ENCODE results near the gene TPO. TPM values are rescaled to one million over a fixed set of nuclear protein-coding genes. Genes with fewer than 3 reads are reported as not detected.
A peak's percentile ranks its signal among the peaks of the same experiment; 100 is the strongest.

TPO gene
- total RNA-seq, 1 experiment from 2014 or later, result not detected

DNA sequence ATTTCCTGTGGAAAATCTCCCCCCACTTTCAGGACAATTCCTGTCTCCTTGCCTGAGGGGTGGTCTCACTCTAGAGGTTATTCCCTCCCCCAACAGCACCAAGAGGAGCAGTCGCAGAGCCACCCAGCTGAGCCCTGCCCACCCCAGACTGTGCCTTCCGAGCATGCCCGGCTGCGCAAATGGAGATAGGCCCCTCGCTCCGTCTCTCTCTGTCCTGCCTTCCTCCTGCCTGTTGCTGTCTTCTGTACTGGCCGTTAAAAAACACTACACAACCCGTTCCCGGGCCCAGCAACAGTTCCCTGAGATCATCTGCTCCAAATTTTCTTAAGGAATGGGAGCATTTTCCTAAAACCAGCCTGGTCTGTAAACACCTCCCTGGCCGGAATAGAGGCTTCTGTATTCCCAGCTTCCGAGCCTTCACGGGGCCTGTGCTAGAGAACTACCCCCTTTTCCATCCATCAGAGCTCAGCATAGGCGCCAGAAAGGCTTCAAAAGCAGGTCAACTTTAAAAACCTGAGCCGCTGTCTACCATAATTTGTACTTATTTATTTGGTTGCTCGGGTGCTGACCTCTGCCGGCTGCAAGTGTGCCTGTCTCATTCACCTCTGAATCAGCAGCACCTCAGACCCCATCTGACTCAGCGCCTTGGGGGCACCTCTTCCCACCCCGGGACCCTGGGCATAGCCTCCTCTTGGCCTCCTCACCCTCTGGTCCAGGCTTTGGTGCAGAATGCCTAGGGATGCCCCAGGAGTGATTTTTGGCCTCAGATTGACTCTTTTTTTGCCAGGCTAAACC lies 171.6 kb downstream of the TPO start:
- ChIA-PET CTCF (interaction anchor here (0.6 to 1.7 kb wide), 2 partner anchors 33 to 59 kb away, joined by 4 to 5 read pairs; no protein-coding TSS in a partner anchor), POLR2A (ENCODE audit: unreplicated experiment) (no interaction called here)
- no peak; the same call in 1 of the 2 replicates for TF ChIP-seq CTCF (conservative IDR thresholded peaks at IDR 0.05)
- TF ChIP-seq EZH2 (IDR thresholded peaks at IDR 0.05; ENCODE audit: low read depth), result no peak
- H3F3A ChIP-seq (ENCODE audit: insufficient read depth, low read depth), result peaks cover 24% of the 10 kb centered on the region
- H3K36me3 ChIP-seq (ENCODE audit: low read depth), result no peaks in the 10 kb centered on the region
- H3K27ac ChIP-seq, result 0 out of 2 replicates have a peak overlapping the region, but pooled peaks have one; percentile 78
- no TSS peak for BruUV-seq (replicated peaks)
- peaks cover 20% of the 10 kb centered on the region for H3K27me3 ChIP-seq (ENCODE audit: insufficient read depth, low read depth)
- H3K79me2 ChIP-seq (ENCODE audit: low read depth), result no peaks in the 10 kb centered on the region
- H3K4me2 ChIP-seq, result peak overlapping the region; percentile 82
- peaks cover 23% of the 10 kb centered on the region for H3K4me1 ChIP-seq (replicated peaks; ENCODE audit: insufficient read depth)
- H3K9me3 ChIP-seq (ENCODE audit: insufficient read depth, low read depth), result no peaks in the 10 kb centered on the region
- intact Hi-C loops (cut with micrococcal nuclease; ENCODE audit: unreplicated experiment), result loop anchor here (5.0 kb wide), 1 partner anchor 157 kb away; the partner anchor contains the start of gene PXDN
- H3K4me3 ChIP-seq, result no peak overlapping the region
- no peak overlapping the region for H2AFZ ChIP-seq
- peak; percentile 23 to 50 for DNase-seq
- no peaks in the 10 kb centered on the region; the same call in 1 of the 2 replicates for H4K20me1 ChIP-seq (ENCODE audit: insufficient read depth)
- H3K9me2 ChIP-seq (ENCODE audit: insufficient read depth), result no peaks in the 10 kb centered on the region

GRCh38 chr2:1585635-1586034 lies 172.4 kb downstream of the TPO start:
- ChIA-PET CTCF (interaction anchor here (1.5 to 1.7 kb wide), 2 partner anchors 34 to 40 kb away, joined by 5 to 6 read pairs; no protein-coding TSS in a partner anchor), POLR2A (ENCODE audit: unreplicated experiment) (no interaction called here)
- no peaks in the 10 kb centered on the region; the same call in 1 of the 2 replicates for H4K20me1 ChIP-seq (ENCODE audit: insufficient read depth)
- H3K4me3 ChIP-seq, result no peak overlapping the region
- no peak overlapping the region for H2AFZ ChIP-seq
- H3K27ac ChIP-seq, result peak overlapping the region; percentile 78
- H3F3A ChIP-seq (ENCODE audit: insufficient read depth, low read depth), result peaks cover 24% of the 10 kb centered on the region
- peak overlapping the region; percentile 82 for H3K4me2 ChIP-seq
- H3K79me2 ChIP-seq (ENCODE audit: low read depth), result no peaks in the 10 kb centered on the region
- DNase-seq, result no peak
- H3K27me3 ChIP-seq (ENCODE audit: insufficient read depth, low read depth), result peaks cover 20% of the 10 kb centered on the region
- intact Hi-C loops (cut with micrococcal nuclease; ENCODE audit: unreplicated experiment), result loop anchor here (1.0 to 5.0 kb wide), 4 partner anchors 31 to 157 kb away; partner anchors contain the start of gene PXDN
- H3K36me3 ChIP-seq (ENCODE audit: low read depth), result no peaks in the 10 kb centered on the region
- TF ChIP-seq EZH2 (IDR thresholded peaks at IDR 0.05; ENCODE audit: low read depth), result no peak
- TF ChIP-seq CTCF (conservative IDR thresholded peaks at IDR 0.05), result no peak
- peaks cover 23% of the 10 kb centered on the region for H3K4me1 ChIP-seq (replicated peaks; ENCODE audit: insufficient read depth)
- no TSS peak for BruUV-seq (replicated peaks)
- H3K9me3 ChIP-seq (ENCODE audit: insufficient read depth, low read depth), result no peaks in the 10 kb centered on the region
- H3K9me2 ChIP-seq (ENCODE audit: insufficient read depth), result no peaks in the 10 kb centered on the region

DNA sequence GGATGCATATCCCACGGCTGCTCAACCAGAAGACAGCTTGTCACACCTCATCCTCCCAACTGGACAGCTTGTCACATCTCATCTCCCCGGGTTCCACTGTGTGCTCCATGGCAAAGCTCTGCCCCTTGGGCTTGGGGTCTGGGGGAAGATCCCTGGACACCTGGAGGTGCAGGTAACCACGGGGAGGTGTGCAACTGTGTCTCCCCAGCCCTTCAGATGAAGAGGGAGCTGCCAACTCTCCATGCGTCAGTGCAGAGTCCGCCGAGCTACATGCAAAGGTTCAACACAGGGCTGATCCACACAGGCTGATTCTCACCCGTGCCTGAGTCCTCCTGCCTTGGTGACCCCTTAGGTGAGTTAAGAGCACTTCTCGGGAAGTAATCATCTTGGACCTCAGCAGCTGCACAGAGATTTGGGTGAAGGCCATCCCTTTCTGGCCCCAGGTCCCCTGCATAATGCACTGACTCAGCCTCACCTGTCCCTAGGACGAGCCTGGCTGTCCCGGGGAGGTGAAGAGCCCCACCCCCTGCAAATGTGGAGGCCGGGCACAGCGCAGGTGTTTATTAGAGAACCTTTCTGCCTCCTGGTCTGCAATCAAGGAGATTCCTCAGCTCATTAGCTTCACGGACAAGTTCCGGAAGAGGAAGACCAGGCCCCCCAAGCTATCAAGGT lies 173.1 kb downstream of the TPO start:
- H3K9me2 ChIP-seq (ENCODE audit: insufficient read depth), result no peaks in the 10 kb centered on the region
- H3K79me2 ChIP-seq (ENCODE audit: low read depth), result no peaks in the 10 kb centered on the region
- TF ChIP-seq EZH2 (IDR thresholded peaks at IDR 0.05; ENCODE audit: low read depth) (no peak), CTCF (conservative IDR thresholded peaks at IDR 0.05) (no peak)
- peaks cover 26% of the 10 kb centered on the region for H3K27me3 ChIP-seq (ENCODE audit: insufficient read depth, low read depth)
- peak overlapping the region; percentile 78 for H3K27ac ChIP-seq
- ChIA-PET POLR2A (ENCODE audit: unreplicated experiment) (interaction anchor here (0.6 kb wide), 1 partner anchor 8 kb away, joined by 5 read pairs; no protein-coding TSS in a partner anchor), CTCF (interaction anchor here (0.6 to 1.7 kb wide), 4 partner anchors 9 to 39 kb away, joined by 3 to 6 read pairs (median 4); no protein-coding TSS in a partner anchor)
- H3K4me3 ChIP-seq, result peak overlapping the region; percentile 54; the same call in 1 of the 2 replicates
- H3K4me1 ChIP-seq (replicated peaks; ENCODE audit: insufficient read depth), result peaks cover 23% of the 10 kb centered on the region
- peak; percentile 63 to 65 for DNase-seq
- no peaks in the 10 kb centered on the region; the same call in 1 of the 2 replicates for H4K20me1 ChIP-seq (ENCODE audit: insufficient read depth)
- intact Hi-C loops (cut with micrococcal nuclease; ENCODE audit: unreplicated experiment), result loop anchor here (1.0 to 5.0 kb wide), 4 partner anchors 32 to 156 kb away; partner anchors contain the start of gene PXDN
- no peak overlapping the region for H2AFZ ChIP-seq
- H3K36me3 ChIP-seq (ENCODE audit: low read depth), result no peaks in the 10 kb centered on the region
- H3K4me2 ChIP-seq, result peak overlapping the region; percentile 82
- H3F3A ChIP-seq (ENCODE audit: insufficient read depth, low read depth), result peaks cover 24% of the 10 kb centered on the region
- no peaks in the 10 kb centered on the region for H3K9me3 ChIP-seq (ENCODE audit: insufficient read depth, low read depth)
- BruUV-seq (replicated peaks), result TSS peak; percentile 76
